K562 (cell line): Measurements from ENCODE around the gene TULP1.

Experiments
- ATF7 ChIP-seq: fragments of 450-650 bp; IDR thresholded peaks from 2 replicates; pipeline ENCODE4 v1.7.1; 2014; ENCODE audit warnings: mild to moderate bottlenecking, moderate library complexity
- CHD2 ChIP-seq: IDR thresholded peaks from 2 replicates; pipeline ENCODE4 v1.6.1; 2011; ENCODE audit warnings: low read depth, low read length
- JUND ChIP-seq, 2 experiments: IDR thresholded peaks; 2 replicates in 1 of 2; 3 replicates in 1 of 2; pipeline ENCODE4 v1.6.1; 2011; ENCODE audit warnings: borderline replicate concordance in 2 of 2, low read depth in 2 of 2, low read length in 2 of 2, improper control_type of control experiment in 1 of 2, missing biosample characterization in 1 of 2, missing genetic modification characterization in 1 of 2, missing genetic modification reagents in 1 of 2
- XRCC5 ChIP-seq: fragments of 200-400 bp; formaldehyde crosslinking; IDR thresholded peaks from 2 replicates; pipeline ENCODE4 v1.6.1; 2017; ENCODE audit warnings: low read depth, mild to moderate bottlenecking, low read length
- ZNF668 ChIP-seq: fragments of 250-450 bp; sonication (Bioruptor Pico); IDR thresholded peaks from 2 replicates; pipeline ENCODE4 v1.8.0; 2022; ENCODE audit warnings: mild to moderate bottlenecking, inconsistent platforms
- TF ChIP-seq, protein P1 (sequence below), 3 experiments: IDR thresholded peaks in 2 of 3; conservative IDR thresholded peaks in 1 of 3; 2 replicates each; pipeline ENCODE4 v1.5.1; 2011 to 2012; ENCODE audit warnings: low read length in 3 of 3, mild to moderate bottlenecking in 3 of 3, control low read depth in 2 of 3, improper control_type of control experiment in 1 of 3, inconsistent platforms in 1 of 3, low read depth in 1 of 3, mixed read lengths in 1 of 3, moderate library complexity in 1 of 3; ENCODE audit not compliant: insufficient read depth in 2 of 3

DNA sequence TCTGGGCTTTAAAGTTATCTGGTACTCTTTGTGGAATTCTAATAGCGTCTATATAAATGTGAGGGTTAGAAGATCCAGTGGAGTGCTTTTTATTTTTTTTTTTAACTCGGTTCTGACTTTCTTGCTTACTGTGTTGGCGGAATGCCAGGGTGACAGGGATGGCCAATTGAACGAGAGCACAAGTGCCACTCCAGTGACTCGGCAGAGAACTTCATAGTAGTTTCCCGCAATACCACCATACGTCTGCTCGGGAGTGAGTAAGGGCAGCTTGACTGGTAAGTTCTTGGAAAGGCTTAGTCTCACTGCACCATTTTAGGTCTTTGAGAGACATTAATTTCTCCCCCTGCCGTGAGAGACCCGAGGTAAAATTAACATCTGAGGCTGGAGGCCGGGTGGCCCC lies 49.4 kb upstream of the TULP1 start:
- TF ChIP-seq CHD2 (no peak), ATF7 (no peak), JUND (IDR thresholded peaks at IDR 0.05; ENCODE audit: borderline replicate concordance, low read depth, low read length) (no peak), JUND (tag; IDR thresholded peaks at IDR 0.05; ENCODE audit: borderline replicate concordance, low read depth, low read length) (no peak), XRCC5 (no peak), ZNF668 (CRISPR knock-in tag) (no peak)
- TF ChIP-seq, protein P1, sequence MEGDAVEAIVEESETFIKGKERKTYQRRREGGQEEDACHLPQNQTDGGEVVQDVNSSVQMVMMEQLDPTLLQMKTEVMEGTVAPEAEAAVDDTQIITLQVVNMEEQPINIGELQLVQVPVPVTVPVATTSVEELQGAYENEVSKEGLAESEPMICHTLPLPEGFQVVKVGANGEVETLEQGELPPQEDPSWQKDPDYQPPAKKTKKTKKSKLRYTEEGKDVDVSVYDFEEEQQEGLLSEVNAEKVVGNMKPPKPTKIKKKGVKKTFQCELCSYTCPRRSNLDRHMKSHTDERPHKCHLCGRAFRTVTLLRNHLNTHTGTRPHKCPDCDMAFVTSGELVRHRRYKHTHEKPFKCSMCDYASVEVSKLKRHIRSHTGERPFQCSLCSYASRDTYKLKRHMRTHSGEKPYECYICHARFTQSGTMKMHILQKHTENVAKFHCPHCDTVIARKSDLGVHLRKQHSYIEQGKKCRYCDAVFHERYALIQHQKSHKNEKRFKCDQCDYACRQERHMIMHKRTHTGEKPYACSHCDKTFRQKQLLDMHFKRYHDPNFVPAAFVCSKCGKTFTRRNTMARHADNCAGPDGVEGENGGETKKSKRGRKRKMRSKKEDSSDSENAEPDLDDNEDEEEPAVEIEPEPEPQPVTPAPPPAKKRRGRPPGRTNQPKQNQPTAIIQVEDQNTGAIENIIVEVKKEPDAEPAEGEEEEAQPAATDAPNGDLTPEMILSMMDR (IDR thresholded peaks at IDR 0.05 in 2 of 3, conservative IDR thresholded peaks at IDR 0.05 in 1 of 3; ENCODE audit: insufficient read depth in 2 of 3, low read depth in 1 of 3, low read length in 3 of 3) = no peak
